GM12878 (cell line): ENCODE results near the gene CLEC19A. TPM values are rescaled to one million over a fixed set of nuclear protein-coding genes. Genes with fewer than 3 reads are reported as not detected.

Experiments used
- ATAC-seq: fragments of 200-7000 bp; cut with Tn5 transposase; 3 replicates; pipeline ENCODE4 v1.9.1; 2020; ENCODE audit warnings: mild to moderate bottlenecking, moderate library complexity
- BruUV-seq: library from RNA; stranded (reverse); fragments of 400-500 nt; replicated peaks from 2 replicates; lab custom pipeline; 2021; lab: Mats Ljungman, UMichigan
- CTCF ChIA-PET: fragments of 300-600 bp; sonication (Branson Sonifier 250); formaldehyde crosslinking; extraction: SDS; loops from one replicate; lab custom pipeline; 2021; ENCODE audit warnings: inconsistent platforms; lab: Yijun Ruan, JAX
- POLR2A ChIA-PET: fragments of 350-600 bp; formaldehyde crosslinking; extraction: SDS; loops from one replicate; lab custom pipeline; 2021; ENCODE audit warnings: inconsistent platforms; lab: Charles Lee
- RAD21 ChIA-PET: fragments of 300-600 bp; sonication (Branson Sonifier 250); formaldehyde crosslinking; loops from one replicate; lab custom pipeline; 2023; ENCODE audit warnings: antibody characterized with exemption; ENCODE audit not compliant: unreplicated experiment; lab: Charles Lee
- SMC1A ChIA-PET: fragments of 300-600 bp; sonication (Branson Sonifier 250); formaldehyde crosslinking; loops from one replicate; lab custom pipeline; 2023; ENCODE audit not compliant: unreplicated experiment, uncharacterized antibody; lab: Charles Lee
- DNase-seq: peaks from one replicate; pipeline ENCODE4 v3.0.0-alpha.2; 2011; ENCODE audit warnings: low read depth, low spot score
- FAIRE-seq: peaks from 3 replicates; lab custom pipeline; 2011; peaks lifted over from hg19 to GRCh38; lab: Jason Lieb, UNC
- H2AFZ ChIP-seq: 2 replicates; pipeline ENCODE4 v1.6.0; 2011; ENCODE audit warnings: low read depth, low read length, control low read depth; ENCODE audit not compliant: control insufficient read depth
- H3K27ac ChIP-seq: 2 replicates; pipeline ENCODE4 v1.5.1; 2011; ENCODE audit warnings: control low read depth; ENCODE audit not compliant: control insufficient read depth, insufficient read depth
- H3K27me3 ChIP-seq, 2 experiments: replicated peaks in 1 of 2; 2 replicates each; pipeline versions ENCODE4 v1.6.0 to v1.6.1; 2011; ENCODE audit warnings: low read length in 1 of 2; ENCODE audit not compliant: control insufficient read depth in 2 of 2, insufficient read depth in 2 of 2
- H3K36me3 ChIP-seq, 2 experiments: 2 replicates each; pipeline ENCODE4 v1.5.1; 2011; ENCODE audit warnings: low read length in 1 of 2; ENCODE audit not compliant: control insufficient read depth in 2 of 2, insufficient read depth in 2 of 2
- H3K4me1 ChIP-seq: 2 replicates; pipeline ENCODE4 v1.6.1; 2011; ENCODE audit warnings: mild to moderate bottlenecking, low read length, moderate library complexity, mixed read lengths; ENCODE audit not compliant: control insufficient read depth, insufficient read depth
- H3K4me2 ChIP-seq: 2 replicates; pipeline ENCODE4 v1.6.0; 2011; ENCODE audit warnings: control low read depth; ENCODE audit not compliant: control insufficient read depth, insufficient read depth
- H3K4me3 ChIP-seq: fragments of 200-600 bp; sonication (generic); 2 replicates; pipeline ENCODE4 v1.5.1; 2016
- H3K79me2 ChIP-seq: 2 replicates; pipeline ENCODE4 v1.6.0; 2011; ENCODE audit warnings: low read length; ENCODE audit not compliant: control insufficient read depth, insufficient read depth
- H3K9ac ChIP-seq: 2 replicates; pipeline ENCODE4 v1.8.0; 2011; ENCODE audit warnings: low read length, control low read depth, mixed read lengths; ENCODE audit not compliant: control insufficient read depth, insufficient read depth
- H3K9me3 ChIP-seq: replicated peaks from 3 replicates; pipeline ENCODE4 v1.5.1; 2011; ENCODE audit warnings: mild to moderate bottlenecking, low read length; ENCODE audit not compliant: control insufficient read depth, insufficient read depth
- H4K20me1 ChIP-seq: 2 replicates; pipeline ENCODE4 v1.6.0; 2011; ENCODE audit not compliant: control insufficient read depth, insufficient read depth
- ATF2 ChIP-seq: IDR thresholded peaks from 2 replicates; pipeline ENCODE4 v1.6.1; 2012; ENCODE audit warnings: low read length, inconsistent platforms
- BACH1 ChIP-seq: fragments of 450-650 bp; IDR thresholded peaks from 2 replicates; pipeline ENCODE4 v1.6.1; 2017; ENCODE audit warnings: mild to moderate bottlenecking, borderline replicate concordance
- NR2F1 ChIP-seq: fragments of 450-650 bp; conservative IDR thresholded peaks from 2 replicates; pipeline ENCODE4 v1.6.1; 2017; ENCODE audit warnings: mild to moderate bottlenecking
- PAX5 ChIP-seq: IDR thresholded peaks from 2 replicates; pipeline ENCODE4 v1.6.1; 2011; ENCODE audit warnings: low read depth, low read length, borderline replicate concordance
- SIX5 ChIP-seq: IDR thresholded peaks from 2 replicates; pipeline ENCODE4 v1.6.1; 2011; ENCODE audit warnings: mild to moderate bottlenecking, low read depth, low read length, moderate library complexity; ENCODE audit not compliant: severe bottlenecking
- SUZ12 ChIP-seq: fragments of 200-600 bp; sonication (generic); IDR thresholded peaks from one replicate; pipeline ENCODE4 v1.6.1; 2018; ENCODE audit warnings: antibody characterized with exemption, mild to moderate bottlenecking; ENCODE audit not compliant: unreplicated experiment
- ZNF384 ChIP-seq: IDR thresholded peaks from 2 replicates; pipeline ENCODE4 v1.6.1; 2012; ENCODE audit warnings: low read depth, mild to moderate bottlenecking, low read length, improper control_type of control experiment, borderline replicate concordance
- WGBS: methylation state at CpG from one replicate; pipeline ENCODE4 v1.1.6; 2016; ENCODE audit warnings: low lambda C conversion rate; ENCODE audit not compliant: insufficient replicate concordance, insufficient coverage; ENCODE audit errors: missing lambda C conversion rate; 5-methylcytosine and 5-hydroxymethylcytosine counted together
- in situ Hi-C: fragments of 300-500 bp; cut with MboI; formaldehyde crosslinking; loops from 9 replicates; pipeline ENCODE4 v1.14.3; 2018; ENCODE audit warnings: mixed read lengths
- intact Hi-C: fragments of 100-400 bp; cut with micrococcal nuclease; formaldehyde crosslinking; loops from one replicate; pipeline ENCODE4 v1.14.2; 2022; ENCODE audit not compliant: unreplicated experiment
- polyA plus RNA-seq, 11 experiments: library from polyadenylated mRNA; depleted of rRNA in 4 of 11; unstranded in 6 of 11; stranded (reverse) in 5 of 11; fragments of >200 nt; fragmentation: Nextera tagmentation in 4 of 11; fragmentation: Illumina TruSeq in 1 of 11; extraction: Ambion mirVana in 4 of 11; extraction: Trizol in 1 of 11; gene quantifications; 1 replicate in 1 of 11; 2 replicates in 10 of 11; pipeline versions ENCODE4 v1.2.1 to v1.2.3, GENCODE V29; 2011 to 2016; ENCODE audit warnings: inconsistent platforms in 2 of 11, missing spikeins in 2 of 11, low read depth in 1 of 11
- total RNA-seq, 4 experiments: library from RNA; depleted of rRNA in 3 of 4; stranded (reverse); fragments of >200 nt in 3 of 4; fragmentation: Illumina TruSeq in 1 of 4; extraction: Trizol in 1 of 4; gene quantifications; 2 replicates each; pipeline versions ENCODE4 v1.2.1 to v1.2.3, GENCODE V29; 2013 to 2021
- TF ChIP-seq, protein P1 (sequence below): IDR thresholded peaks from 2 replicates; pipeline ENCODE4 v1.6.1; 2012; ENCODE audit warnings: improper control_type of control experiment, low read depth, low read length; ENCODE audit not compliant: insufficient replicate concordance
- TF ChIP-seq, protein P2 (sequence below): IDR thresholded peaks from 2 replicates; pipeline ENCODE4 v1.6.1; 2011; ENCODE audit warnings: low read depth, low read length, improper control_type of control experiment, borderline replicate concordance

The CLEC19A gene
- total and polyA plus RNA-seq, 10 of the 15 experiments (the other 5 are each of a cell fraction or from before 2014, with no cell fraction given): 0.03 TPM; not detected in 8

DNA sequence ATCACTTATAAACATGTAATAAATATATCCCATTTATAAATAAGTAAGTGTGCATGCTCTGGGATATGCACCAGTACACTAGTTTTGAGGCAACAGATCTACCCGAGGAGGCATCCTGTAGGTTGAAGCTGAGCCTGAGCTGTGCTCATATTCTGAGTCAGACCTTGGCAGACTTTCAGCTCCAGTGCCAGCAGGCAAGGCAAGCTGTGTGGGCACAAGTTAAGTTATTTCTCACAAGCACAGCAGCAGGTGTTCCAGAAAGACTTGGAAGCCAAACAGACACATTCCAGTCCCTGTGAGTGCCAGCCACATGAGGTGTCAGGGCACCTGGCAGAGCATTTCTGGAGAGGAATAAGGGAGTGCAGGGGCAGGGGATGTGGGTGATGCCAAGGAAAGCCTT is 1.3 kb upstream of the CLEC19A start:
- ChIA-PET POLR2A (no interaction called here), CTCF (interaction anchor here (0.9 kb wide), 1 partner anchor 56 kb away, joined by 3 read pairs; no protein-coding TSS in a partner anchor), SMC1A (no interaction called here), RAD21 (no interaction called here)
- Histone ChIP-seq H3K9ac (no peak overlapping the region), H3K4me3 (no peak overlapping the region), H3K9me3 (no peaks in the 10 kb centered on the region), H3K27me3 (no peaks in the 10 kb centered on the region; a peak in 1 of 4 replicates), H2AFZ (no peak overlapping the region), H3K79me2 (no peaks in the 10 kb centered on the region), H3K4me2 (no peak overlapping the region), H4K20me1 (no peaks in the 10 kb centered on the region), H3K27ac (no peak overlapping the region), H3K4me1 (no peaks in the 10 kb centered on the region), H3K36me3 (no peaks in the 10 kb centered on the region)
- no peak for FAIRE-seq
- in situ Hi-C loops (no loop called here), intact Hi-C loops (no loop called here)
- 0% methylated on average over 1 of the region's 1 CpG for WGBS
- ATAC-seq: 0 out of 3 replicates have a peak, but pooled peaks have one; percentile 44
- TF ChIP-seq BACH1 (no peak), SIX5 (no peak)
- DNase-seq: no peak
- no TSS peak for BruUV-seq

DNA sequence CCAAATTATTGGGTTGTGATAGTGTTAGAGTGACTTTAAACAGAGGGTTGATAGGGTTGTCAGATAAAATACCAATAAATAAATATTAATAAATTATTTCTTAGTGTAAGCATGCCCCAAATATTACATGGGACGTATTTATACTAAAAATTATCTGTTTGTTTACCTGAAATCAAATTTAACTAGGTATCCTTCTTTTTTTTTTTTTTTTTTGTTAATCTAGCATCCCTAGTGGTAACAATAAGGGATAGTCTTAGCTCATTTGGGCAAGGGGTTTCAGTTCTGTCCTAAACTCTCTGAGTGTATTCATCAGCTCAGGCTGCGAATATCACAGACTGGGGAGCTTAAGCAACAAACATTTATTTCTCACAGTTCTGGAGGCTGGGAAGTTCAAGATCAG is 1.3 kb downstream of the CLEC19A start:
- Histone ChIP-seq H3K9me3 (no peaks in the 10 kb centered on the region), H3K4me3 (no peak overlapping the region), H3K9ac (no peak overlapping the region), H3K36me3 (no peaks in the 10 kb centered on the region), H3K27me3 (no peaks in the 10 kb centered on the region; a peak in 1 of 4 replicates), H3K4me2 (no peak overlapping the region), H3K4me1 (no peaks in the 10 kb centered on the region), H3K27ac (no peak overlapping the region), H4K20me1 (no peaks in the 10 kb centered on the region), H2AFZ (no peak overlapping the region), H3K79me2 (no peaks in the 10 kb centered on the region)
- POLR2A ChIA-PET: interaction anchor here (0.6 to 0.7 kb wide), 3 partner anchors 51 to 268 kb away, joined by 6 to 7 read pairs (median 6); no protein-coding TSS in a partner anchor
- CTCF ChIA-PET: interaction anchor here (1.1 kb wide), 1 partner anchor 76 kb away, joined by 4 read pairs; no protein-coding TSS in a partner anchor
- DNase-seq: no peak
- 25% methylated on average over 2 of the region's 2 CpGs for WGBS
- SMC1A ChIA-PET: interaction anchor here (0.5 to 1.0 kb wide), 3 partner anchors 39 to 75 kb away, joined by 3 to 5 read pairs (median 3); no protein-coding TSS in a partner anchor
- no peak for FAIRE-seq
- TF ChIP-seq, protein P1, sequence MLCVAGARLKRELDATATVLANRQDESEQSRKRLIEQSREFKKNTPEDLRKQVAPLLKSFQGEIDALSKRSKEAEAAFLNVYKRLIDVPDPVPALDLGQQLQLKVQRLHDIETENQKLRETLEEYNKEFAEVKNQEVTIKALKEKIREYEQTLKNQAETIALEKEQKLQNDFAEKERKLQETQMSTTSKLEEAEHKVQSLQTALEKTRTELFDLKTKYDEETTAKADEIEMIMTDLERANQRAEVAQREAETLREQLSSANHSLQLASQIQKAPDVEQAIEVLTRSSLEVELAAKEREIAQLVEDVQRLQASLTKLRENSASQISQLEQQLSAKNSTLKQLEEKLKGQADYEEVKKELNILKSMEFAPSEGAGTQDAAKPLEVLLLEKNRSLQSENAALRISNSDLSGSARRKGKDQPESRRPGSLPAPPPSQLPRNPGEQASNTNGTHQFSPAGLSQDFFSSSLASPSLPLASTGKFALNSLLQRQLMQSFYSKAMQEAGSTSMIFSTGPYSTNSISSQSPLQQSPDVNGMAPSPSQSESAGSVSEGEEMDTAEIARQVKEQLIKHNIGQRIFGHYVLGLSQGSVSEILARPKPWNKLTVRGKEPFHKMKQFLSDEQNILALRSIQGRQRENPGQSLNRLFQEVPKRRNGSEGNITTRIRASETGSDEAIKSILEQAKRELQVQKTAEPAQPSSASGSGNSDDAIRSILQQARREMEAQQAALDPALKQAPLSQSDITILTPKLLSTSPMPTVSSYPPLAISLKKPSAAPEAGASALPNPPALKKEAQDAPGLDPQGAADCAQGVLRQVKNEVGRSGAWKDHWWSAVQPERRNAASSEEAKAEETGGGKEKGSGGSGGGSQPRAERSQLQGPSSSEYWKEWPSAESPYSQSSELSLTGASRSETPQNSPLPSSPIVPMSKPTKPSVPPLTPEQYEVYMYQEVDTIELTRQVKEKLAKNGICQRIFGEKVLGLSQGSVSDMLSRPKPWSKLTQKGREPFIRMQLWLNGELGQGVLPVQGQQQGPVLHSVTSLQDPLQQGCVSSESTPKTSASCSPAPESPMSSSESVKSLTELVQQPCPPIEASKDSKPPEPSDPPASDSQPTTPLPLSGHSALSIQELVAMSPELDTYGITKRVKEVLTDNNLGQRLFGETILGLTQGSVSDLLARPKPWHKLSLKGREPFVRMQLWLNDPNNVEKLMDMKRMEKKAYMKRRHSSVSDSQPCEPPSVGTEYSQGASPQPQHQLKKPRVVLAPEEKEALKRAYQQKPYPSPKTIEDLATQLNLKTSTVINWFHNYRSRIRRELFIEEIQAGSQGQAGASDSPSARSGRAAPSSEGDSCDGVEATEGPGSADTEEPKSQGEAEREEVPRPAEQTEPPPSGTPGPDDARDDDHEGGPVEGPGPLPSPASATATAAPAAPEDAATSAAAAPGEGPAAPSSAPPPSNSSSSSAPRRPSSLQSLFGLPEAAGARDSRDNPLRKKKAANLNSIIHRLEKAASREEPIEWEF: no peak
- TF ChIP-seq ATF2 (no peak), PAX5 (no peak), SUZ12 (no peak), ZNF384 (no peak), NR2F1 (no peak)
- TF ChIP-seq, protein P2, sequence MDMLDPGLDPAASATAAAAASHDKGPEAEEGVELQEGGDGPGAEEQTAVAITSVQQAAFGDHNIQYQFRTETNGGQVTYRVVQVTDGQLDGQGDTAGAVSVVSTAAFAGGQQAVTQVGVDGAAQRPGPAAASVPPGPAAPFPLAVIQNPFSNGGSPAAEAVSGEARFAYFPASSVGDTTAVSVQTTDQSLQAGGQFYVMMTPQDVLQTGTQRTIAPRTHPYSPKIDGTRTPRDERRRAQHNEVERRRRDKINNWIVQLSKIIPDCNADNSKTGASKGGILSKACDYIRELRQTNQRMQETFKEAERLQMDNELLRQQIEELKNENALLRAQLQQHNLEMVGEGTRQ: no peak
- RAD21 ChIA-PET: interaction anchor here (0.6 to 1.3 kb wide), 2 partner anchors 11 to 216 kb away, joined by 3 read pairs; no protein-coding TSS in a partner anchor
- no TSS peak for BruUV-seq
- in situ Hi-C loops: no loop called here
- no peak for ATAC-seq
- intact Hi-C loops: no loop called here
